HEK293T (cell line): ENCODE measurements around the gene HTRA1.

Experiments used
- ARNT ChIP-seq: fragments of 450-650 bp; IDR thresholded peaks from 2 replicates; pipeline ENCODE4 v1.6.1; 2017; ENCODE audit warnings: mild to moderate bottlenecking
- BHLHE40 ChIP-seq: fragments of 450-650 bp; IDR thresholded peaks from 2 replicates; pipeline ENCODE4 v1.6.1; 2016; ENCODE audit warnings: mild to moderate bottlenecking, moderate library complexity, borderline replicate concordance
- ELF4 ChIP-seq: fragments of 450-650 bp; IDR thresholded peaks from 2 replicates; pipeline ENCODE4 v1.6.1; 2017; ENCODE audit warnings: antibody characterized with exemption
- LEF1 ChIP-seq: fragments of 450-650 bp; IDR thresholded peaks from 2 replicates; pipeline ENCODE4 v1.6.1; 2017; ENCODE audit warnings: mild to moderate bottlenecking, borderline replicate concordance
- SP1 ChIP-seq: fragments of 450-650 bp; IDR thresholded peaks from 2 replicates; pipeline ENCODE4 v1.6.1; 2017
- SUZ12 ChIP-seq: fragments of 450-650 bp; IDR thresholded peaks from 2 replicates; pipeline ENCODE4 v1.6.1; 2016; ENCODE audit warnings: mild to moderate bottlenecking
- TARDBP ChIP-seq: fragments of 450-650 bp; IDR thresholded peaks from 2 replicates; pipeline ENCODE4 v1.6.1; 2016

- TF ChIP-seq ELF4: no peak
- TF ChIP-seq BHLHE40: no peak
- no peak for TF ChIP-seq SP1
- no peak for TF ChIP-seq TARDBP
- no peak for TF ChIP-seq SUZ12
- TF ChIP-seq LEF1: no peak
- no peak for TF ChIP-seq ARNT
Observed at GRCh38 chr10:122448600-122448999, 12.8 kb upstream of the HTRA1 start.
